IMR-90 (cell line): ENCODE measurements around the gene HAGH. TPM values are rescaled to one million over a fixed set of nuclear protein-coding genes. Genes with fewer than 3 reads are reported as not detected.
A peak's percentile ranks its signal among the peaks of the same experiment; 100 is the strongest.

Source experiments
- ATAC-seq: fragments of 200-7000 bp; cut with Tn5 transposase; 2 replicates; pipeline ENCODE4 v1.9.1; 2020; ENCODE audit warnings: low read depth, mild to moderate bottlenecking, moderate library complexity
- BruUV-seq: library from RNA; stranded (reverse); fragments of 400-500 nt; replicated peaks from 2 replicates; lab custom pipeline; 2021; lab: Mats Ljungman, UMichigan
- CTCF ChIA-PET: fragments of 300-600 bp; formaldehyde crosslinking; extraction: SDS; loops from one replicate; lab custom pipeline; 2021; ENCODE audit warnings: antibody characterized with exemption; lab: Yijun Ruan, JAX
- POLR2A ChIA-PET: fragments of 300-600 bp; sonication (Branson Sonifier 250); formaldehyde crosslinking; loops from one replicate; lab custom pipeline; 2022; ENCODE audit warnings: antibody characterized with exemption; ENCODE audit not compliant: unreplicated experiment; lab: Charles Lee
- DNase-seq: peaks from one replicate; pipeline ENCODE4 v3.0.0; 2013
- H2AFZ ChIP-seq: replicated peaks from 2 replicates; pipeline ENCODE3; 2013; ENCODE audit warnings: low read length, mild to moderate bottlenecking; ENCODE audit not compliant: poor library complexity
- H2AK5ac ChIP-seq: 2 replicates; pipeline ENCODE4 v1.6.1; 2013; ENCODE audit warnings: low read depth, low read length, inconsistent platforms
- H2AK9ac ChIP-seq: replicated peaks from 2 replicates; pipeline ENCODE3; 2013; ENCODE audit warnings: mild to moderate bottlenecking, low read depth, low read length, moderate library complexity; ENCODE audit not compliant: poor library complexity
- H2BK120ac ChIP-seq: 2 replicates; pipeline ENCODE4 v1.6.1; 2013; ENCODE audit warnings: low read depth, low read length, inconsistent platforms
- H2BK15ac ChIP-seq: 3 replicates; pipeline ENCODE4 v1.6.1; 2013; ENCODE audit warnings: low read depth, low read length, inconsistent platforms
- H2BK20ac ChIP-seq: 2 replicates; pipeline ENCODE4 v1.6.1; 2013; ENCODE audit warnings: low read depth, mild to moderate bottlenecking, inconsistent platforms, low read length, moderate library complexity
- H2BK5ac ChIP-seq: 2 replicates; pipeline ENCODE4 v1.6.1; 2013; ENCODE audit warnings: mild to moderate bottlenecking, low read depth, low read length, inconsistent platforms; ENCODE audit not compliant: poor library complexity, severe bottlenecking
- H3K14ac ChIP-seq: replicated peaks from 2 replicates; pipeline ENCODE4 v1.6.1; 2013; ENCODE audit warnings: low read depth, low read length, inconsistent platforms
- H3K18ac ChIP-seq: 2 replicates; pipeline ENCODE4 v1.6.1; 2013; ENCODE audit warnings: low read depth, low read length, control low read depth
- H3K23ac ChIP-seq: 2 replicates; pipeline ENCODE4 v1.6.1; 2013; ENCODE audit warnings: low read depth, low read length, inconsistent platforms
- H3K27ac ChIP-seq: 2 replicates; pipeline ENCODE4 v1.5.1; 2013; ENCODE audit warnings: mild to moderate bottlenecking, control low read depth, low read length; ENCODE audit not compliant: insufficient read depth
- H3K27me3 ChIP-seq: 2 replicates; pipeline ENCODE4 v1.6.1; 2013; ENCODE audit warnings: low read length; ENCODE audit not compliant: control insufficient read depth, insufficient read depth
- H3K36me3 ChIP-seq: 2 replicates; pipeline ENCODE4 v1.6.1; 2013; ENCODE audit warnings: low read length, mixed read lengths; ENCODE audit not compliant: control insufficient read depth, insufficient read depth
- H3K4ac ChIP-seq: 2 replicates; pipeline ENCODE4 v1.6.1; 2013; ENCODE audit warnings: low read depth, low read length, inconsistent platforms
- H3K4me1 ChIP-seq: 2 replicates; pipeline ENCODE4 v1.6.1; 2013; ENCODE audit warnings: low read length, mixed read lengths; ENCODE audit not compliant: control insufficient read depth, insufficient read depth
- H3K4me2 ChIP-seq: 2 replicates; pipeline ENCODE4 v1.6.1; 2013; ENCODE audit warnings: low read depth, mild to moderate bottlenecking, control low read depth, low read length, moderate library complexity
- H3K4me3 ChIP-seq: 2 replicates; pipeline ENCODE4 v1.5.1; 2013; ENCODE audit warnings: low read depth, mild to moderate bottlenecking, control low read depth, low read length, moderate library complexity; ENCODE audit not compliant: insufficient read depth
- H3K56ac ChIP-seq: 2 replicates; pipeline ENCODE4 v1.6.1; 2013; ENCODE audit warnings: low read length, inconsistent platforms; ENCODE audit not compliant: insufficient read depth; ENCODE audit errors: extremely low read depth
- H3K79me1 ChIP-seq, 2 experiments: 2 replicates each; pipeline ENCODE4 v1.6.1; 2013; ENCODE audit warnings: low read length in 2 of 2, inconsistent platforms in 1 of 2, low read depth in 1 of 2
- H3K9ac ChIP-seq: 2 replicates; pipeline ENCODE4 v1.6.1; 2013; ENCODE audit warnings: low read depth, low read length, control low read depth
- H3K9me1 ChIP-seq: 2 replicates; pipeline ENCODE4 v1.6.1; 2013; ENCODE audit warnings: low read length, inconsistent platforms; ENCODE audit not compliant: insufficient read depth
- H3K9me3 ChIP-seq: 2 replicates; pipeline ENCODE4 v1.6.1; 2013; ENCODE audit warnings: low read length; ENCODE audit not compliant: control insufficient read depth, insufficient read depth
- H4K20me1 ChIP-seq: 2 replicates; pipeline ENCODE4 v1.6.1; 2013; ENCODE audit warnings: low read length, inconsistent platforms; ENCODE audit not compliant: insufficient read depth
- H4K5ac ChIP-seq: 2 replicates; pipeline ENCODE4 v1.6.1; 2013; ENCODE audit warnings: mild to moderate bottlenecking, low read depth, low read length, control low read depth
- H4K8ac ChIP-seq, 2 experiments: 2 replicates each; pipeline ENCODE4 v1.6.1; 2013; ENCODE audit warnings: low read depth in 2 of 2, low read length in 2 of 2, control low read depth in 1 of 2, inconsistent platforms in 1 of 2
- H4K91ac ChIP-seq: 2 replicates; pipeline ENCODE4 v1.6.1; 2013; ENCODE audit warnings: low read depth, low read length, inconsistent platforms; ENCODE audit not compliant: insufficient read depth
- CEBPB ChIP-seq: IDR thresholded peaks from 2 replicates; pipeline ENCODE4 v1.6.1; 2012; ENCODE audit warnings: low read depth, low read length, improper control_type of control experiment
- MAZ ChIP-seq: IDR thresholded peaks from 2 replicates; pipeline ENCODE4 v1.6.1; 2012; ENCODE audit warnings: low read depth, mild to moderate bottlenecking, low read length, improper control_type of control experiment, moderate library complexity, borderline replicate concordance
- SMC3 ChIP-seq: fragments of 150-350 bp; IDR thresholded peaks from 2 replicates; pipeline ENCODE4 v1.6.1; 2016; ENCODE audit warnings: low read depth, mild to moderate bottlenecking, antibody characterized with exemption, low read length, moderate library complexity
- WGBS, 2 experiments: methylation state at CpG; one replicate each; pipeline versions ENCODE4 v1.1.5 to v1.1.7; 2013; ENCODE audit warnings: missing lambda C conversion rate in 2 of 2; ENCODE audit not compliant: insufficient read length in 1 of 2; ENCODE audit errors: extremely low coverage in 2 of 2; 5-methylcytosine and 5-hydroxymethylcytosine counted together
- dilution Hi-C: fragments of 300-500 bp; cut with HindIII; formaldehyde crosslinking; loops from one replicate; pipeline ENCODE4 v1.14.3; 2018; ENCODE audit warnings: low sequenced_read_pairs; ENCODE audit not compliant: unreplicated experiment
- in situ Hi-C: fragments of 300-500 bp; cut with MboI; formaldehyde crosslinking; loops from 3 replicates; pipeline ENCODE4 v1.14.3; 2019; ENCODE audit warnings: low sequenced_read_pairs, inconsistent platforms, mixed read lengths
- intact Hi-C: fragments of 100-400 bp; cut with micrococcal nuclease; formaldehyde crosslinking; loops from 2 replicates; pipeline ENCODE4 v1.10.0; 2022
- polyA plus RNA-seq, 3 experiments: library from polyadenylated mRNA; depleted of rRNA; stranded (reverse); fragments of >200 nt; gene quantifications; 2 replicates each; pipeline ENCODE4 v1.2.3, GENCODE V29; 2012; ENCODE audit warnings: low replicate concordance in 1 of 3
- total RNA-seq: library from RNA; depleted of rRNA; stranded (reverse); fragments of >200 nt; gene quantifications from 2 replicates; pipeline ENCODE4 v1.2.3, GENCODE V29; 2012
- TF ChIP-seq, protein P1 (sequence below): conservative IDR thresholded peaks from 2 replicates; pipeline ENCODE4 v1.5.1; 2012; ENCODE audit warnings: mild to moderate bottlenecking, low read depth, low read length, improper control_type of control experiment

Gene HAGH
- total and polyA plus RNA-seq, 2 of the 4 experiments (the other 2 are of a cell fraction): 30.8 to 52.2 TPM

DNA sequence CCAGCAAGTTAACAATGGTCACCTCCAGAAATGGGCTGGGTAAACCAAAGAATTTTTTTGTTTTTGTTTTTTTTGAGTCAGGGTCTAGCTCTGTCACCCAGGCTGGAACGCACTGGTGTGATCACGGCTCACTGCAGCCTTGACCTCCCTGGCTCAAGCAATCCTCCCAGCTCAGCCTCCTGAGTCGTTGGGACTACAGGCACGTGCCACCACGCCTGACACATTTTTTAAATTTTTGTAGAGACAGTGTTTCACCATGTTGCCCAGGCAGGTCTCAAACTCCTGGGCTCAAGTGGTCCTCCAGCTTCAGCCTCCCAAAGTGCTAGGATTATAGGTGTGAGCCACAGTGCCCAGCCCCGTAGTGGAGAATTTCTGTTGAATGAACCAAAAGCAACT, 46.0 kb downstream of the HAGH start:
- peaks cover 28% of the 10 kb centered on the region for H4K20me1 ChIP-seq
- no peak for ATAC-seq
- no peak overlapping the region for H2AK9ac ChIP-seq
- no peak overlapping the region for H4K8ac ChIP-seq
- peak overlapping the region; percentile 41; the same call in 1 of the 2 replicates for H4K5ac ChIP-seq
- H2AFZ ChIP-seq: no peak overlapping the region
- no peaks in the 10 kb centered on the region for H3K9me3 ChIP-seq
- 82% methylated on average over 2 of the region's 6 CpGs; no CpG with 5 or more reads in 1 of the 2 experiments for WGBS, 2 experiments
- no peak overlapping the region for H3K4me3 ChIP-seq
- no peak overlapping the region for H2AK5ac ChIP-seq
- POLR2A ChIA-PET: no interaction called here
- no peak overlapping the region for H3K4me2 ChIP-seq
- TF ChIP-seq SMC3 (no peak), MAZ (no peak), CEBPB (no peak)
- TF ChIP-seq, protein P1, sequence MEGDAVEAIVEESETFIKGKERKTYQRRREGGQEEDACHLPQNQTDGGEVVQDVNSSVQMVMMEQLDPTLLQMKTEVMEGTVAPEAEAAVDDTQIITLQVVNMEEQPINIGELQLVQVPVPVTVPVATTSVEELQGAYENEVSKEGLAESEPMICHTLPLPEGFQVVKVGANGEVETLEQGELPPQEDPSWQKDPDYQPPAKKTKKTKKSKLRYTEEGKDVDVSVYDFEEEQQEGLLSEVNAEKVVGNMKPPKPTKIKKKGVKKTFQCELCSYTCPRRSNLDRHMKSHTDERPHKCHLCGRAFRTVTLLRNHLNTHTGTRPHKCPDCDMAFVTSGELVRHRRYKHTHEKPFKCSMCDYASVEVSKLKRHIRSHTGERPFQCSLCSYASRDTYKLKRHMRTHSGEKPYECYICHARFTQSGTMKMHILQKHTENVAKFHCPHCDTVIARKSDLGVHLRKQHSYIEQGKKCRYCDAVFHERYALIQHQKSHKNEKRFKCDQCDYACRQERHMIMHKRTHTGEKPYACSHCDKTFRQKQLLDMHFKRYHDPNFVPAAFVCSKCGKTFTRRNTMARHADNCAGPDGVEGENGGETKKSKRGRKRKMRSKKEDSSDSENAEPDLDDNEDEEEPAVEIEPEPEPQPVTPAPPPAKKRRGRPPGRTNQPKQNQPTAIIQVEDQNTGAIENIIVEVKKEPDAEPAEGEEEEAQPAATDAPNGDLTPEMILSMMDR: no peak
- no peak overlapping the region for H2BK15ac ChIP-seq
- in situ Hi-C loops (no loop called here), intact Hi-C loops (loop anchor here (5.0 kb wide), 1 partner anchor 47 kb away; the partner anchor contains the start of genes FAHD1 and HAGH), dilution Hi-C loops (no loop called here)
- no peak overlapping the region for H3K4ac ChIP-seq
- H4K91ac ChIP-seq: no peak overlapping the region
- BruUV-seq: no TSS peak
- H2BK5ac ChIP-seq: no peak overlapping the region
- H2BK20ac ChIP-seq: no peak overlapping the region
- peaks cover 17 to 57% of the 10 kb centered on the region in 2 experiments for H3K79me1 ChIP-seq
- H3K14ac ChIP-seq: no peak overlapping the region
- no peak overlapping the region for H3K23ac ChIP-seq
- CTCF ChIA-PET: no interaction called here
- no peak overlapping the region for H3K9ac ChIP-seq
- peaks cover 32% of the 10 kb centered on the region for H3K36me3 ChIP-seq
- no peak overlapping the region for H3K27ac ChIP-seq
- no peaks in the 10 kb centered on the region for H3K27me3 ChIP-seq
- no peak for DNase-seq
- H3K4me1 ChIP-seq: peaks cover 3% of the 10 kb centered on the region; the same call in 1 of the 2 replicates
- H3K56ac ChIP-seq: no peak overlapping the region
- peaks cover 7% of the 10 kb centered on the region; the same call in 1 of the 2 replicates for H3K9me1 ChIP-seq
- H3K18ac ChIP-seq: no peak overlapping the region
- H2BK120ac ChIP-seq: no peak overlapping the region
